WTC11 (cell line): ENCODE measurements around the gene ATF1. TPM values are rescaled to one million over a fixed set of nuclear protein-coding genes. Genes with fewer than 3 reads are reported as not detected.
A peak's percentile ranks its signal among the peaks of the same experiment; 100 is the strongest.

Source experiments
- ATAC-seq: fragments of 200-7000 bp; cut with Tn5 transposase; 2 replicates; pipeline ENCODE4 v1.10.0; 2021; ENCODE audit warnings: mild to moderate bottlenecking, moderate library complexity
- CTCF ChIA-PET: fragments of 300-600 bp; sonication (Branson Sonifier 250); formaldehyde crosslinking; loops from one replicate; lab custom pipeline; 2021; ENCODE audit warnings: antibody characterized with exemption; lab: Charles Lee
- POLR2A ChIA-PET: fragments of 350-600 bp; sonication (Branson Sonifier 250); formaldehyde crosslinking; loops from one replicate; lab custom pipeline; 2021; ENCODE audit warnings: antibody characterized with exemption; lab: Charles Lee
- DNase-seq: peaks from one replicate; pipeline ENCODE4 v3.0.0; 2021; ENCODE audit warnings: low spot score
- H3K27ac Mint-ChIP-seq: 2 replicates; pipeline ENCODE4 v1.8.0; 2021; ENCODE audit warnings: mixed read lengths
- H3K27me3 Mint-ChIP-seq: 2 replicates; pipeline ENCODE4 v1.8.0; 2021; ENCODE audit warnings: low read depth, mild to moderate bottlenecking, moderate library complexity, mixed read lengths
- H3K36me3 Mint-ChIP-seq: 2 replicates; pipeline ENCODE4 v1.8.0; 2021; ENCODE audit warnings: mixed read lengths
- H3K4me1 Mint-ChIP-seq: 2 replicates; pipeline ENCODE4 v1.8.0; 2022; ENCODE audit warnings: mixed read lengths
- H3K4me3 Mint-ChIP-seq: 2 replicates; pipeline ENCODE4 v1.8.0; 2021; ENCODE audit warnings: mild to moderate bottlenecking, moderate library complexity, mixed read lengths
- H3K9me3 Mint-ChIP-seq: 2 replicates; pipeline ENCODE4 v1.8.0; 2021; ENCODE audit warnings: mixed read lengths
- CBFB ChIP-seq: sonication (generic); formaldehyde crosslinking; IDR thresholded peaks from 2 replicates; pipeline ENCODE4 v1.8.1; 2022; ENCODE audit warnings: mild to moderate bottlenecking, low read depth, missing genetic modification reagents
- CREB1 ChIP-seq: sonication (generic); formaldehyde crosslinking; IDR thresholded peaks from 2 replicates; pipeline ENCODE4 v1.8.0; 2023; ENCODE audit warnings: mild to moderate bottlenecking, missing genetic modification reagents
- CTCF ChIP-seq: fragments of 200-600 bp; IDR thresholded peaks from 2 replicates; pipeline ENCODE4 v1.8.0; 2022; ENCODE audit warnings: antibody characterized with exemption
- EMX1 ChIP-seq: fragments of 250-450 bp; sonication (Bioruptor Pico); IDR thresholded peaks from 2 replicates; pipeline ENCODE4 v1.8.0; 2021; ENCODE audit warnings: mild to moderate bottlenecking
- FOXP1 ChIP-seq: sonication (generic); formaldehyde crosslinking; IDR thresholded peaks from 2 replicates; pipeline ENCODE4 v1.8.0; 2022; ENCODE audit warnings: missing genetic modification reagents, mild to moderate bottlenecking, moderate library complexity, borderline replicate concordance
- FOXP4 ChIP-seq: sonication (generic); formaldehyde crosslinking; IDR thresholded peaks from 2 replicates; pipeline ENCODE4 v1.8.0; 2022; ENCODE audit warnings: mild to moderate bottlenecking, missing genetic modification reagents
- HMGA2 ChIP-seq: fragments of 250-450 bp; sonication (Bioruptor Pico); IDR thresholded peaks from 2 replicates; pipeline ENCODE4 v1.4.0; 2021; ENCODE audit warnings: mild to moderate bottlenecking, moderate library complexity
- HMGXB4 ChIP-seq: sonication (generic); formaldehyde crosslinking; IDR thresholded peaks from 2 replicates; pipeline ENCODE4 v1.8.1; 2023; ENCODE audit warnings: mild to moderate bottlenecking, moderate library complexity, missing genetic modification reagents
- IRF1 ChIP-seq: sonication (generic); formaldehyde crosslinking; IDR thresholded peaks from 2 replicates; pipeline ENCODE4 v1.8.0; 2023; ENCODE audit warnings: missing genetic modification reagents
- KAT7 ChIP-seq: sonication (generic); formaldehyde crosslinking; IDR thresholded peaks from 2 replicates; pipeline ENCODE4 v1.8.1; 2023; ENCODE audit warnings: missing genetic modification reagents, mild to moderate bottlenecking, borderline replicate concordance
- NFE2L1 ChIP-seq: sonication (generic); formaldehyde crosslinking; IDR thresholded peaks from 2 replicates; pipeline ENCODE4 v1.8.1; 2023; ENCODE audit warnings: missing genetic modification reagents
- NR1H2 ChIP-seq: sonication (generic); formaldehyde crosslinking; IDR thresholded peaks from 2 replicates; pipeline ENCODE4 v1.9.0; 2021; ENCODE audit warnings: mild to moderate bottlenecking, moderate library complexity, missing genetic modification reagents
- TEAD1 ChIP-seq: sonication (generic); formaldehyde crosslinking; IDR thresholded peaks from 2 replicates; pipeline ENCODE4 v1.8.0; 2022; ENCODE audit warnings: mild to moderate bottlenecking, missing genetic modification reagents
- TEAD4 ChIP-seq: sonication (generic); formaldehyde crosslinking; IDR thresholded peaks from 2 replicates; pipeline ENCODE4 v1.8.0; 2022; ENCODE audit warnings: mild to moderate bottlenecking, missing genetic modification reagents
- TP53 ChIP-seq: sonication (generic); formaldehyde crosslinking; IDR thresholded peaks from 2 replicates; pipeline ENCODE4 v1.8.1; 2023; ENCODE audit warnings: mild to moderate bottlenecking, missing genetic modification reagents
- ZBTB21 ChIP-seq: sonication (generic); formaldehyde crosslinking; IDR thresholded peaks from 2 replicates; pipeline ENCODE4 v1.8.1; 2023; ENCODE audit warnings: mild to moderate bottlenecking, missing genetic modification reagents, borderline replicate concordance
- ZMAT4 ChIP-seq: fragments of 250-450 bp; sonication (Bioruptor Pico); IDR thresholded peaks from 2 replicates; pipeline ENCODE4 v1.9.0; 2021; ENCODE audit warnings: mild to moderate bottlenecking
- ZNF396 ChIP-seq: fragments of 250-450 bp; sonication (Bioruptor Pico); IDR thresholded peaks from 2 replicates; pipeline ENCODE4 v1.8.0; 2021; ENCODE audit warnings: mild to moderate bottlenecking, moderate library complexity, borderline replicate concordance
- ZNF671 ChIP-seq: fragments of 250-450 bp; sonication (Bioruptor Pico); IDR thresholded peaks from 2 replicates; pipeline ENCODE4 v1.8.0; 2021; ENCODE audit warnings: mild to moderate bottlenecking
- ZSCAN18 ChIP-seq: fragments of 250-450 bp; sonication (Bioruptor Pico); IDR thresholded peaks from 2 replicates; pipeline ENCODE4 v2.1.2; 2022; ENCODE audit warnings: mild to moderate bottlenecking, moderate library complexity
- total RNA-seq: library from RNA; stranded (reverse); gene quantifications from 3 replicates; pipeline ENCODE4 v1.2.3, GENCODE V29; 2021

Gene ATF1
- total RNA-seq, 1 experiment from 2014 or later = 34.8 TPM

- TF ChIP-seq HMGXB4 (CRISPR knock-in tag) (no peak), TP53 (CRISPR knock-in tag) (no peak), NR1H2 (CRISPR knock-in tag) (no peak)
- TF ChIP-seq, all 79 proteins: peak for 0
Observed at GRCh38 chr12:50840809-50841487, 77.0 kb downstream of the ATF1 start (continued).

- POLR2A ChIA-PET = interaction anchor here (0.5 to 0.6 kb wide), 2 partner anchors 11 to 242 kb away, joined by 3 to 5 read pairs; no protein-coding TSS in a partner anchor
- peak overlapping the region; percentile 60; the same call in 1 of the 2 replicates for H3K4me3 Mint-ChIP-seq
- CTCF ChIA-PET = interaction anchor here (1.0 kb wide), 3 partner anchors 17 to 186 kb away, joined by 5 to 7 read pairs (median 6); no protein-coding TSS in a partner anchor
- H3K4me1 Mint-ChIP-seq = peaks cover 4% of the 10 kb centered on the region
- peaks cover 23% of the 10 kb centered on the region for H3K9me3 Mint-ChIP-seq
- DNase-seq (no peak), ATAC-seq (no peak)
- H3K27me3 Mint-ChIP-seq = peaks cover 9% of the 10 kb centered on the region
- peaks cover 14% of the 10 kb centered on the region for H3K36me3 Mint-ChIP-seq
- no peak for TF ChIP-seq TP53 (CRISPR knock-in tag)
- TF ChIP-seq FOXP4 (CRISPR knock-in tag) = no peak
- TF ChIP-seq CREB1 (CRISPR knock-in tag) = no peak
- no peak for TF ChIP-seq ZNF671 (CRISPR knock-in tag)
- TF ChIP-seq CTCF = no peak
- no peak for TF ChIP-seq NFE2L1 (CRISPR knock-in tag)
- peak overlapping the region; percentile 48; the same call in 1 of the 2 replicates for H3K27ac Mint-ChIP-seq
Observed at GRCh38 chr12:50841716-50842531, 78.0 kb downstream of the ATF1 start.

GRCh38 chr12:50842637-50843493 lies 79.0 kb downstream of the ATF1 start, which contains the start of gene TMPRSS12:
Gene TMPRSS12, plus strand, starts transcription at chr12:50842926. Its CDS starts 39 bp downstream, at chr12:50842965.
- H3K9me3 Mint-ChIP-seq = peaks cover 23% of the 10 kb centered on the region
- peaks cover 4% of the 10 kb centered on the region for H3K4me1 Mint-ChIP-seq
- peaks cover 9% of the 10 kb centered on the region for H3K27me3 Mint-ChIP-seq
- H3K27ac Mint-ChIP-seq = peak within 1 kb of the TSS; percentile 48; the same call in 1 of the 2 replicates
- ATAC-seq = peak; percentile 99
- peak; percentile 85 for DNase-seq
- peaks cover 14% of the 10 kb centered on the region for H3K36me3 Mint-ChIP-seq
- ChIA-PET CTCF (interaction anchor here (0.8 to 1.0 kb wide), 4 partner anchors 17 to 185 kb away, joined by 3 to 7 read pairs (median 6); no protein-coding TSS in a partner anchor), POLR2A (interaction anchor here (0.5 to 0.6 kb wide), 2 partner anchors 12 to 241 kb away, joined by 3 to 5 read pairs; no protein-coding TSS in a partner anchor)
- peak within 1 kb of the TSS; percentile 60 for H3K4me3 Mint-ChIP-seq
- TF ChIP-seq TEAD4 (no peak), CREB1 (CRISPR knock-in tag) (no peak), HMGA2 (no peak), TP53 (CRISPR knock-in tag) (0 out of 2 replicates have a peak, but pooled peaks have one; percentile 42), ZBTB21 (CRISPR knock-in tag) (peak; percentile 71; the same call in 1 of the 2 replicates), FOXP1 (CRISPR knock-in tag) (peak; percentile 30; the same call in 1 of the 2 replicates), ZSCAN18 (CRISPR knock-in tag) (no peak), IRF1 (CRISPR knock-in tag) (0 out of 2 replicates have a peak, but pooled peaks have one; percentile 52), TEAD1 (CRISPR knock-in tag) (no peak), EMX1 (CRISPR knock-in tag) (no peak), KAT7 (CRISPR knock-in tag) (0 out of 2 replicates have a peak, but pooled peaks have one; percentile 42), ZNF396 (CRISPR knock-in tag) (no peak), ZMAT4 (no peak), CBFB (CRISPR knock-in tag) (0 out of 2 replicates have a peak, but pooled peaks have one; percentile 79)
